Measurements from ENCODE around the gene SP8.

SP8 gene

DNA sequence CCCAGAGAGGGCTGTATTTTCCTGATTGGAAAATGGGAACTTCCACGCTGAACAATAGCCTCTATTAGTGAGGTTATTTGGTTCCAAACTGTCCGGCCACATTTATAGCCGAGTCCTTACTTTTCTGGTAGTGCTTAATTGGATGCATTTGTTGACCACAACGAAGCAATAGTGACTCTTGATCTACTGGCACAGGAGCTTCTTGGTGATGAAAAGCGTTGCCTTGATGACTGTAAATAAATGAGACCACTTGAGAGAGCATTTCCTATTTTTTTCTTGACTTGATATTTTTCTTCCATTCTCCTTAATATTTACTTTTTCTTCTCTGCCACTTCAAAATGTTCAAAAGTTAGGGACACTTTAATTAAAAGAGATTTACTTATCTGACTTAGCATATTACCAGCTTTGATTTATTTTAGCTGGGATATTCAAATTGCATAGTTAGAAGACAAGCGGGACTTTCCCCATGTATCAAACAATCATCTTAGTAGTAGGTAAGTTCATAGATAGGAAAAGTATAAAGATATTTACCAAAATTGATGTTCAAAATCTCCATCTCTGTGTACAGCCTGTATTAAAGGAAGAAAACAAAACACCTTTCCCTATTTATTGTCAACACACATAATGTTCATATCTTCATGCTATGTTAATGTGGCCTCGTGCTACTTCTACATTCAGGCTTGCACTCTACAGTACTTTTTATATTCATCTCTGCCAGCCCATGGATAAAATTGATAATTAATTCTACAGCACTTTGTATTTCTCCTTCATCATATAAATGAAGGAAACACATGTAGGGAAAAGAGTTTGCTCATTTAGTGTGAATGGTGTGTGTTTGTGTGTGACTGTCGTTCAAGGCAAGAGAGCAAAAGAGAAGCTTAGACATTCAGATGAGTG, 5.1 kb upstream of the SP8 start:
- ATAC-seq: no peak
- TF ChIP-seq ZNF70 (CRISPR knock-in tag; IDR thresholded peaks at IDR 0.05) (no peak), CSDC2 (CRISPR knock-in tag; IDR thresholded peaks at IDR 0.05) (no peak)

DNA sequence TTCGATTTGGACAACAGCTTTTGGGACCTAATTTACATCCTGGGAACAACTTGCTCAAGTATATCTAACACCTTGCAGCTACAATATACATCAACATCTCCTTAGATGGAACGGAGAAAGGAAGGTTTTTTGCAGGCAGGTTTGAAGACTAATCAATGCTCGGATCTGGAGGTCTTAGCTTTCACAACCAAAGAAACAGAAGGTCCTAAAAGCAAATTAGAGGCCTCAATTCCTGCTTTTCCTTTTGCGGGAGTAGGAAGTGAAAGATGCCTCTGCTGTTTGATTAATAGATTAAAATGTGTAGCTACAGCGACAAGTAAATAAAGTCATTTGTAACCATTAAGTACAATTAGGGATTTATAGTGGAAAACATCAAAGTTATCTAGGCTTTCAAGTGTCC, 3.7 kb upstream of the SP8 start:
- no peak for ATAC-seq
- TF ChIP-seq ZC3H10 (CRISPR knock-in tag; IDR thresholded peaks at IDR 0.05) (no peak), TCF4 (CRISPR knock-in tag; IDR thresholded peaks at IDR 0.05; ENCODE audit: borderline replicate concordance) (no peak), CSDC2 (CRISPR knock-in tag; IDR thresholded peaks at IDR 0.05) (no peak), RARB (CRISPR knock-in tag; IDR thresholded peaks at IDR 0.05) (no peak), ZNF565 (CRISPR knock-in tag; conservative IDR thresholded peaks at IDR 0.05; ENCODE audit: low read depth) (no peak), ZNF70 (CRISPR knock-in tag; IDR thresholded peaks at IDR 0.05) (no peak), TOX (CRISPR knock-in tag; IDR thresholded peaks at IDR 0.05; ENCODE audit: borderline replicate concordance) (no peak), ZFP30 (CRISPR knock-in tag; IDR thresholded peaks at IDR 0.05) (no peak), ZNF8 (CRISPR knock-in tag; IDR thresholded peaks at IDR 0.05) (no peak), ARNTL (CRISPR knock-in tag; IDR thresholded peaks at IDR 0.05; ENCODE audit: borderline replicate concordance, low read depth) (no peak), BACH2 (CRISPR knock-in tag; IDR thresholded peaks at IDR 0.05; ENCODE audit: borderline replicate concordance) (no peak), PPARA (CRISPR knock-in tag; IDR thresholded peaks at IDR 0.05; ENCODE audit: borderline replicate concordance) (no peak), SNAI2 (CRISPR knock-in tag; IDR thresholded peaks at IDR 0.05) (no peak), OSR1 (CRISPR knock-in tag; IDR thresholded peaks at IDR 0.05) (no peak)
- TF ChIP-seq, protein P1, sequence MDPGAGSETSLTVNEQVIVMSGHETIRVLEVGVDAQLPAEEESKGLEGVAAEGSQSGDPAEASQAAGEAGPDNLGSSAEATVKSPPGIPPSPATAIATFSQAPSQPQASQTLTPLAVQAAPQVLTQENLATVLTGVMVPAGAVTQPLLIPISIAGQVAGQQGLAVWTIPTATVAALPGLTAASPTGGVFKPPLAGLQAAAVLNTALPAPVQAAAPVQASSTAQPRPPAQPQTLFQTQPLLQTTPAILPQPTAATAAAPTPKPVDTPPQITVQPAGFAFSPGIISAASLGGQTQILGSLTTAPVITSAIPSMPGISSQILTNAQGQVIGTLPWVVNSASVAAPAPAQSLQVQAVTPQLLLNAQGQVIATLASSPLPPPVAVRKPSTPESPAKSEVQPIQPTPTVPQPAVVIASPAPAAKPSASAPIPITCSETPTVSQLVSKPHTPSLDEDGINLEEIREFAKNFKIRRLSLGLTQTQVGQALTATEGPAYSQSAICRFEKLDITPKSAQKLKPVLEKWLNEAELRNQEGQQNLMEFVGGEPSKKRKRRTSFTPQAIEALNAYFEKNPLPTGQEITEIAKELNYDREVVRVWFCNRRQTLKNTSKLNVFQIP (CRISPR knock-in tag; IDR thresholded peaks at IDR 0.05; ENCODE audit: borderline replicate concordance, low read depth): no peak
- TF ChIP-seq, protein P2, sequence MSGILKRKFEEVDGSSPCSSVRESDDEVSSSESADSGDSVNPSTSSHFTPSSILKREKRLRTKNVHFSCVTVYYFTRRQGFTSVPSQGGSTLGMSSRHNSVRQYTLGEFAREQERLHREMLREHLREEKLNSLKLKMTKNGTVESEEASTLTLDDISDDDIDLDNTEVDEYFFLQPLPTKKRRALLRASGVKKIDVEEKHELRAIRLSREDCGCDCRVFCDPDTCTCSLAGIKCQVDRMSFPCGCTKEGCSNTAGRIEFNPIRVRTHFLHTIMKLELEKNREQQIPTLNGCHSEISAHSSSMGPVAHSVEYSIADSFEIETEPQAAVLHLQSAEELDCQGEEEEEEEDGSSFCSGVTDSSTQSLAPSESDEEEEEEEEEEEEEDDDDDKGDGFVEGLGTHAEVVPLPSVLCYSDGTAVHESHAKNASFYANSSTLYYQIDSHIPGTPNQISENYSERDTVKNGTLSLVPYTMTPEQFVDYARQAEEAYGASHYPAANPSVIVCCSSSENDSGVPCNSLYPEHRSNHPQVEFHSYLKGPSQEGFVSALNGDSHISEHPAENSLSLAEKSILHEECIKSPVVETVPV (CRISPR knock-in tag; IDR thresholded peaks at IDR 0.05): no peak
- TF ChIP-seq, protein P3, sequence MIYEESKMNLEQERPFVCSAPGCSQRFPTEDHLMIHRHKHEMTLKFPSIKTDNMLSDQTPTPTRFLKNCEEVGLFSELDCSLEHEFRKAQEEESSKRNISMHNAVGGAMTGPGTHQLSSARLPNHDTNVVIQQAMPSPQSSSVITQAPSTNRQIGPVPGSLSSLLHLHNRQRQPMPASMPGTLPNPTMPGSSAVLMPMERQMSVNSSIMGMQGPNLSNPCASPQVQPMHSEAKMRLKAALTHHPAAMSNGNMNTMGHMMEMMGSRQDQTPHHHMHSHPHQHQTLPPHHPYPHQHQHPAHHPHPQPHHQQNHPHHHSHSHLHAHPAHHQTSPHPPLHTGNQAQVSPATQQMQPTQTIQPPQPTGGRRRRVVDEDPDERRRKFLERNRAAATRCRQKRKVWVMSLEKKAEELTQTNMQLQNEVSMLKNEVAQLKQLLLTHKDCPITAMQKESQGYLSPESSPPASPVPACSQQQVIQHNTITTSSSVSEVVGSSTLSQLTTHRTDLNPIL (CRISPR knock-in tag; IDR thresholded peaks at IDR 0.05; ENCODE audit: low read depth): no peak
- TF ChIP-seq, protein P4, sequence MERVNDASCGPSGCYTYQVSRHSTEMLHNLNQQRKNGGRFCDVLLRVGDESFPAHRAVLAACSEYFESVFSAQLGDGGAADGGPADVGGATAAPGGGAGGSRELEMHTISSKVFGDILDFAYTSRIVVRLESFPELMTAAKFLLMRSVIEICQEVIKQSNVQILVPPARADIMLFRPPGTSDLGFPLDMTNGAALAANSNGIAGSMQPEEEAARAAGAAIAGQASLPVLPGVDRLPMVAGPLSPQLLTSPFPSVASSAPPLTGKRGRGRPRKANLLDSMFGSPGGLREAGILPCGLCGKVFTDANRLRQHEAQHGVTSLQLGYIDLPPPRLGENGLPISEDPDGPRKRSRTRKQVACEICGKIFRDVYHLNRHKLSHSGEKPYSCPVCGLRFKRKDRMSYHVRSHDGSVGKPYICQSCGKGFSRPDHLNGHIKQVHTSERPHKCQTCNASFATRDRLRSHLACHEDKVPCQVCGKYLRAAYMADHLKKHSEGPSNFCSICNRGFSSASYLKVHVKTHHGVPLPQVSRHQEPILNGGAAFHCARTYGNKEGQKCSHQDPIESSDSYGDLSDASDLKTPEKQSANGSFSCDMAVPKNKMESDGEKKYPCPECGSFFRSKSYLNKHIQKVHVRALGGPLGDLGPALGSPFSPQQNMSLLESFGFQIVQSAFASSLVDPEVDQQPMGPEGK (CRISPR knock-in tag; IDR thresholded peaks at IDR 0.05; ENCODE audit: borderline replicate concordance): no peak

DNA sequence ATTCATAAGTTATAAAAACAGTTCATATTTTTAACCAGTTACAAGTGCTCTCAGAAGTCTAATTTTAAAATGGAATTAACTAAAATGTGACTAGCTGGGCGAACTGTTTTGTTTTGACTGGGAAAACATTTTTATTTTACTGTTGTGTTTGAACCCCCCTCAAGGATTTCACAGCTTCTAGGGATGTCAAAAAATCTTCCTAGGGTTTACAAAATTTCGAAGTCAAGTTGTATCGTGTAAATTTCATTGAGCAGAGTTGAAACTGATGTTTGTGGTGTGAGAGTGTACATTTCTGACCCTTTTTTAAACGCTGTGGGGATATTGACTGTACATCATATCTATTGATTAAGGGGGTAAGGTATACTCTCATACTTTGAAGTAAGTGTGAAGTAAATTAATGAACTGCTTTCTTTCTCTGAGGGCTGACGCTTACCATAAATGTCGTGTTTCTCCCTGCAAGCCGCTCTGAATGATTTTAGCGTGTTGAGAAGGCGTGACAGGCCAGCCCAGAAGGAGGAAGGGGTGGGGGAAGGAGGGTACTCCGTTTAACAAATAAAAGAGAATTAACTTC, 1.8 kb upstream of the SP8 start:
- no peak for ATAC-seq
- TF ChIP-seq ZFP30 (CRISPR knock-in tag; IDR thresholded peaks at IDR 0.05) (no peak), GLIS3 (CRISPR knock-in tag; IDR thresholded peaks at IDR 0.05) (no peak)

DNA sequence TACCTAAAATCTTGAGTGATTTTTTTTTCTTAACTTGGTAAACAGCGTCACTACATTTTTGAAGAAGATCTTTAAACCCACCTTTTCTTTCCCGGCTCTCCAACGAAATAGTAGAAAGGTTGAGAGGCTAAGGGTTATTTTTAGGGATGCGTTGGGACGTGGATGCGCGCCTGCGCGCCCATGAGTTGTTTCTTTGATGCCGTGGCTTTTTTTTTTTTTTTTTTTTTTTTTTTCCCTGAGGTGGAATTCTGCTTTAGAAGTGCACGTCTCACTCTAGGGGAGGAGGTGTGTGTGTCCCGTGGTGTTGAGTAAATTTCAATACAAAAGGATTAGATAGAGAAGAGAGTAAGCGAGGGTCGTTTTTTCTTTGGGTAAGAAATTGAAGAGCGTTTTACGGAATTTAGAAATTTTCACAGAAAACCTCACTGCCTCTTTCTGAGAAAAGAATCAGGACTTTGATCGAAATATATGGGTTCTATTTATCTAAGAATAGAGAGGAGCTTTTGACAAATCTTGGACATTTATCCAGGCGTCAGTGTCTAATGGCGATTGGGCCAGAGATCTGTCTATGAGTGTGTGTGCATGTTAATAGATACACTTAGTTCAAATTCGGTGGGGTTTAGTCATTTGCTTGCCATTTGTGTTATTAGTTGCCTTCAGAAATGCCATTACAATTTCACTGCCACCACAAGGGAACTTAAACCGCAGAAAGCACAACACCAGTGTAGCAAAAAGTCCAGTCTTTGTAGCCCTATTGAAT, 1.2 kb upstream of the SP8 start:
- no peak for ATAC-seq
- TF ChIP-seq, protein P3 (CRISPR knock-in tag; IDR thresholded peaks at IDR 0.05; ENCODE audit: low read depth): no peak
- no peak for TF ChIP-seq ZNF8 (CRISPR knock-in tag; IDR thresholded peaks at IDR 0.05)
- TF ChIP-seq, protein P2 (CRISPR knock-in tag; IDR thresholded peaks at IDR 0.05): no peak
- no peak for TF ChIP-seq ZNF70 (CRISPR knock-in tag; IDR thresholded peaks at IDR 0.05)
- TF ChIP-seq GLIS3 (CRISPR knock-in tag; IDR thresholded peaks at IDR 0.05): no peak
